HL-60/S4 treated with phorbol 12-myristate 13-acetate at 8.2 ng/mL for 4 days and 3 days (cell line): ENCODE measurements around the gene CENPB.
"Not testable (repeated sequence)": the region's sequence is repeated elsewhere in the genome, so short reads cannot be mapped to it uniquely, and the experiment has no call there.

Source experiments
- in situ Hi-C: fragments of 300-500 bp; cut with MboI; formaldehyde crosslinking; loops from 2 replicates; pipeline ENCODE4 v1.15.0; 2022; ENCODE audit warnings: low sequenced_read_pairs

The CENPB gene, protein sequence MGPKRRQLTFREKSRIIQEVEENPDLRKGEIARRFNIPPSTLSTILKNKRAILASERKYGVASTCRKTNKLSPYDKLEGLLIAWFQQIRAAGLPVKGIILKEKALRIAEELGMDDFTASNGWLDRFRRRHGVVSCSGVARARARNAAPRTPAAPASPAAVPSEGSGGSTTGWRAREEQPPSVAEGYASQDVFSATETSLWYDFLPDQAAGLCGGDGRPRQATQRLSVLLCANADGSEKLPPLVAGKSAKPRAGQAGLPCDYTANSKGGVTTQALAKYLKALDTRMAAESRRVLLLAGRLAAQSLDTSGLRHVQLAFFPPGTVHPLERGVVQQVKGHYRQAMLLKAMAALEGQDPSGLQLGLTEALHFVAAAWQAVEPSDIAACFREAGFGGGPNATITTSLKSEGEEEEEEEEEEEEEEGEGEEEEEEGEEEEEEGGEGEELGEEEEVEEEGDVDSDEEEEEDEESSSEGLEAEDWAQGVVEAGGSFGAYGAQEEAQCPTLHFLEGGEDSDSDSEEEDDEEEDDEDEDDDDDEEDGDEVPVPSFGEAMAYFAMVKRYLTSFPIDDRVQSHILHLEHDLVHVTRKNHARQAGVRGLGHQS

DNA sequence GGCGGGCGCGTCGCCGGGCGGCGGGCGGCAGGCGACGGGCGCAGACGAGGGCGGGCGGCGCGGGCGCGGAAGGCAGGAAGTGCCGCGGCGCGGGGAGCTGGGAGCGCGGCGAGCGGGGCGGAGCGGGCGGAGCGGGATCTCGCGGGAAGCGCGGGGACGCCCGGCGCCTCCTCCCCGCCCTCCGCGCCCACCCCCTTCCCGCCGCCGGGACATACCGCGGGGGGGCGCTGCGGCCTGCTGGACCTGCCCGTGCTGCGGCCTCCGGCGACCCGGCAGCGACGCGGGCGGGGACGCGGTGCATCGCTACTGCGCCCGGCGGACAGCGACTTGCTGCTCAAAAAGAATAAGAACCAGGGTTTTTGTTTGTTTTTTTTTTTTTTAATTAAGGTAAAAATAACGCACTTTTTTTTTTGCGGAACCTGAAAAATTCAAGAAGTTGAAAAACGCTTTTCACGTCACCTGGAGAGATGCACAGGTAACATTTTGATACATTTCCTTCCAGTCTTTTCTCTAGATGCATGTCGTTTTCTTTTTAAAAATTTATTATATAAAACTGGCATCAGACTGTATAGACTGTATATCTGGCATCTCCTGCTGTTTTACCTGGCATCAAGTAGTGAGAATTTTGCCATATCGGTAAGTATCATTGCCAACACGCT is at the start of gene CENPB:
Gene CENPB, minus strand, starts transcription at position 76 of the 659 bp plus-strand sequence. CDS start 257 bp downstream, outside the sequence.
- in situ Hi-C loops: no loop called here

DNA sequence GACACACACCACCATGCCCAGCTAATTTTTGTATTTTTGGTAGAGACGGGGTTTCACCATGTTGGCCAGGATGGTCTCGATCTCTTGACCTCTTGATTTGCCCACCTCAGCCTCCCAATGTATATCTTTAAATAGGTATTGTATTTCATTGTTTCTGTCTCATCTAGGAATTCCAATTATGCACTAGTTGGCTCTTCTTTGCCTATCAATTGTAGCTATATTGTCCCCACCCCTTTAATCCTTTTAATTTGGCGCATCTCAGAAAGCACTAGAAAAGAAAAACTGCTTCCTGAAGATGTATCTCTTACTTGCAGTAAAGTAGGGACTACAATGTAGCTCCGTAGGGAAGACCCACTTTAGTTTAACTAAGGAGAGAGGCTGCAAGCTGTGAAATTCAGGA is 49.6 kb upstream of the CENPB start:
- in situ Hi-C loops: no loop called here

- in situ Hi-C loops: not testable (repeated sequence)
These were observed 43.4 kb upstream of the CENPB start for GRCh38 chr20:3829891-3830290.

DNA sequence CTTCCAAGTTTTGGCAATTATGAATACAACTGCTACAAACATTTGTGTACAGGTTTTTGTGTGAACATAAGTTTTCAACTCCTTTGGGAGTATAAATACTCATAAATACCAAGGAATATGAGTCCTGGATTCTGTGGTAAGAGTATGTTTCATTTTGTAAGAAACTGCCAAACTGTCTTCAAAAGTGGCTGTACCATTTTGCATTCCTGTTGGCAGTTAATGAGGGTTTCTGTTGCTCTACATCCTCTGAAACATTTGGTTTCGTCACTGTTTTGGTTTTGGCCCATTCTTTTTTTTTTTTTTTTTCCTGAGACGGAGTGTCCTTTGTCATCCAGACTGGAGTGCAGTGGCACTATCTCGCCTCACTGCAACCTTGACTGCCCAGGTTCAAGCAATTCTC is 42.3 kb upstream of the CENPB start:
- in situ Hi-C loops: no loop called here

DNA sequence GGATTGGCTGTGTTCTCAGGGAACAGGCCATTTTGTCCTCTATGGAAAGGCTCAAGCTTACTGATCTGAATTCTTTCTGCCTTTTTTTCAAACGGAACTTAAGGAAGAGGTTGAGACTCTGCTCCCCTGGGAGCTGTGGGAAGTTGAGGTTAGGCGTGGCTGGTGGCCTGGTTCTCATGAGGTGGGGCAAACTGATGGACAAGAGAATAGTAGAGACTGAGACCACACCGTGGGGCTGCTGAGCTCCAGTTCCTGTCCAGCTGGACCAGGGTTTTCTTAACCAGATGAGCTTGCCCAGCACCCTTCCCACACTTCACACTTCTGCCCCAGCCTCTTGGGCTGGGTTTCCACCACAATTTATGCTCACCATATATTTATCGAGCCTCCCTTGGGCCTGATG is 39.9 kb upstream of the CENPB start:
- in situ Hi-C loops: no loop called here

DNA sequence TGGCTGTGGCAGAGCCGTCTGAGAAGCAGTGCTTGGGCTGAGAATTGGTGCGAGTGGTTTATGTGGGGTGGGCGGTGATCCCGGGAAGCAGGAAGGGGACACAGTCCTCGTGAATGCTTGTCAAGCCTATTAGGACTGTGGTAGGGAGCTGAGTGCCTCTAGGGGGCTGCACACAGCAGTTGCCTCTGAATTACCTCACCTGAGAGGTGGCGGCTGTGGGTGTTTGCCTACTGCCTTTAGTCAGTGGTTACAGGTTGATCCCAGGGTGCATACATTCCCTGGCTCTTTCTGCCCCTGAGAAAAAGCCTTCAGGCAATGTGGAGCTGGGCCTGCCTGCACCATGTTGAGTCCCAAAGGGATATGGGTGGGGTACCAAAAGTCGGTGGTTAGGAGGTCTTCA is 39.0 kb upstream of the CENPB start:
- in situ Hi-C loops: no loop called here

DNA sequence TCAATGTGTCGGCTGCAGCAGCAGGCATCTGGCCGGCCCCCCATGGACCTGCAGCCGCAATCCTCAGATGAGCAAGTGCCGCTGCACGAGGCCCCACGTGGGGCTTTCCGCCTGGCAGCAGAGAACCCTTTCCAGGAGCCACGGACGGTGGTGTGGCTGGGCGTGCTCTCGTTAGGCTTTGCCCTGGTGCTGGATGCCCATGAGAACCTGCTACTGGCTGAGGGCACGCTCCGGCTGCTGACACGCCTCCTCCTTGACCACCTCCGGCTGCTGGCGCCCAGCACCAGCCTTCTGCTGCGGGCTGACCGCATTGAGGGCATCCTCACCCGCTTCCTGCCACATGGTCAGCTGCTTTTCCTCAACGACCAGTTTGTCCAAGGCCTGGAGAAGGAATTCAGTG is 37.3 kb upstream of the CENPB start:
- in situ Hi-C loops: no loop called here

DNA sequence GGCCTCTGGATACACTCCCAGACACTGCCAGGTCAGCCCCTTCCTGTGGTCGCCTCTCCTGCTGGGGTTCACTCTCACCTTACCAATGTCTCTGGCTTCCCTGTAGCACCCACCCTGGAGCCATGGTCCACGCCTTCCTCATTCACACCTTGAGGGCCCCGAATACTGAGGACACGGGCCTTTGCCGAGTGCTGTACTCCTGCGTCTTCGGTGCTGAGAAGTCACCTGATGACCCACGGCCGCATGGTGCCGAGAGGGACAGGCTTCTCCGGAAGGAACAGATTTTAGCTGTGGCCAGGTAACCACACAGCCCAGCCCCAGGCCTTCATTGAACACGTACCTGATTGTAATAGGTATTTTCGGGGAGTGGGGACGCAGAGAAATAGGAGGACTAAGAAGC is 35.5 kb upstream of the CENPB start:
- in situ Hi-C loops: no loop called here

GRCh38 chr20:3820901-3821727 is 34.6 kb upstream of the CENPB start:
- in situ Hi-C loops: no loop called here

- in situ Hi-C loops: no loop called here
These were observed 33.7 kb upstream of the CENPB start, which contains the start of gene AP5S1 for GRCh38 chr20:3820048-3820900. TSS of gene AP5S1 (plus strand) at chr20:3820547. CDS start at chr20:3822118, 1,571 bp downstream.

DNA sequence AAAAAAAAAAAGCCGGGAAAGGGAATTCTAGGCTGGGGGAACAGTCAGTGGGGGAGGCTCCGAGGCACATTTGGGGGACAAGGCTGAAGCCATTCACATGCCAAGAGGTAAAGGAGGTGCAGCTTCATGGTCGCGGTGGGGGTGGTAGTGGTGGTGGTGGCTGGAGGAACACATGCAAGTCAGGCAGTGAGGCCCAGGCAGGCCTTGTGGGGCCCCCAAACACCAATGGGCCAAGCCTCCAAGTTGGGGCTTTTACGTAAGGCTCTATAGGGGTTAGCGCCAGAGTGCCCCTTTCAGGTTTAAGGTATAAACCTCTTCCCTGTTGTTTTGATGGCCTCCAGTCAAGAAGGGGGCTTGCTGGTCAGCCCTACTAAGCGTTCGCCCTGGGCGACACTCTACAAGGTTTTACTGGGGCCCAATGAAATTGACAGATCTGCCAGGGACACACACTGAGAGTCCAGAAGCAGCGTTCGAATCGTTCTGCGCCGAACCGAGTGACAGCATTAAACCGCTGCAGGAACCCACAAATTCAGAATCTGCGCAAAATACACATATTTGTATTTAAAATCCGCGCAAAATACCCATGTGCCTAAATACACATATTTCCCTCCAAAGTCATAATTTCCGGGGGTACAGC is 33.0 kb upstream of the CENPB start:
- in situ Hi-C loops: no loop called here

GRCh38 chr20:3818155-3819151 is 31.9 kb upstream of the CENPB start:
- in situ Hi-C loops: no loop called here

DNA sequence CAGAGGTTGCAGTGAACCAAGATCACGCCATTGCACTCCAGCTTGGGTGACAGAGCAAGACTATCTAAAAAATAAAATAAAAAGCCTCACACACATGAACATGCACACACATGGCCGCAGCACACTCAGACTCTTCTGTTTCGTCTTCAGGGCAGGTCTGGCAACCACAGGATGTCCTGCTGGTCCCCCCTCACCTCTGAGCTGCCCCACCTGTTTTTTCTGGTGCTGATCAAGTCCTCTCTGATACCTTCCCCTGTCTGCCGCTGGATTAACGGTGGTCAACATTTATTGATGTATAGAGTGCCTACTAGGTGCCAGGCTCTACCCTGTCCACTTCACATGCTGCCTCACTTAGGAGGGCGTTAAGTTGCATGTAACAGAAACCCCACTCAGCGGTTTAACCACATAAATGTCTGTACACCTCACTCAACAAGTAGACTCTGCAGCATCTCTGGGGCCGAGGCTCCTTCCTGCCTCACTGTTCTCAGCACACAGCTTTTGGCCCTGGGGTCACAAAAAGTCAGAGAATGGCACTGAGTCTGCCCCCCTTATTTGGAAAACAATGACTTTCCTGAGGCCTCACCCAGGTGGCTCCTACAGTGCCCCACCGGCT is 29.3 kb upstream of the CENPB start:
- in situ Hi-C loops: no loop called here

GRCh38 chr20:3814928-3815495 is 28.5 kb upstream of the CENPB start:
- in situ Hi-C loops: no loop called here

GRCh38 chr20:3813848-3814581 is 27.5 kb upstream of the CENPB start:
- in situ Hi-C loops: no loop called here

GRCh38 chr20:3812975-3813847 is 26.7 kb upstream of the CENPB start:
- in situ Hi-C loops: no loop called here
